Metanephros (tissue), 2 donors: ENCODE measurements around the gene MMADHC. TPM values are rescaled to one million over a fixed set of nuclear protein-coding genes. Genes with fewer than 3 reads are reported as not detected.

Experiments
- small RNA-seq: library from RNA; depleted of rRNA; stranded (forward); fragments of <200 nt; gene quantifications from one replicate; pipeline ENCODE3, GENCODE V24; 2014; ENCODE audit warnings: low replicate concordance
- total RNA-seq: library from RNA; depleted of rRNA; stranded (reverse); fragments of >200 nt; gene quantifications from one replicate; pipeline ENCODE4 v1.2.3, GENCODE V29; 2014

MMADHC gene
- total RNA-seq, result 75.4 TPM

DNA sequence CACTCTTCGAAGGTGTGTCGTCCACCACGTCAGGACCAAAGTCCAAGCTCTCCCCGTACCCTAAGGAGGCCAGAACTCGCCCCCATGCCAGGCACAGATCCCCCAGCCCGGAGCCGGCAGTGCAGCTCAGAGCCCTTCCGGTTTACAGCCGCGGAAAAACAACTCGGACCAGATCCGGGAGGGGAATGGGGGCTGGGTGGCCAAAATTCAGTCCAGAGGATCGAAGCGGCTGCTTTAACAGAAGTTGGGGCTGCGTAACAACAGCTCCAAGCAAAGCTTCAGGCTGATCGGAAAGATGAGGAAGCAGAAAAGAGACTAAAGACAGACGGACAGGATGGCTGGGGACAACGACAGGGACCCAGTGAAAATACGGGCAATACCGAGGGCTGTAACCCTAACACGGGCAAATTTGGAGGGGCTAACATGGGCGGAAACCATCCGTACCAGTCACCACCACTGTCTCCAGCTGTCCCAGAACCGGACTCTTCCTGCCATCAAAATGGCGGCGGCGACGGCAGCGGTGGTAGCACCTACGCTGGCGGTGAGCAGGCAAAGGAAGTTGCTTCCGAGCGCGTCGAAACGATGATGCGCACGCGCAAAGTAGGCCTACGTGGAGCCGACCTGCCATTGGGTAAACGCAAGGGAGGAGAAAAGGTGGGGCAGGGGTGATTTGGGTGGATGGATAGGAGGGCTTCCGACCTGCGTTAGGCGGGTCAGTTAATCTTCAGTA, at the start of gene MMADHC:
Gene MMADHC (minus strand): TSS at position 556 of the 730 bp plus-strand sequence. CDS start 678 bp downstream, outside the sequence.

Small RNA genes within 50 kb of the gene (small RNA-seq; reads per million reads assigned to genes)
- gene RNU6-601P, result not detected
